Peyer's patch (tissue), 4 donors: ENCODE data around the gene FGGY. TPM values are rescaled to one million over a fixed set of nuclear protein-coding genes. Genes with fewer than 3 reads are reported as not detected.

Experiments used
- DNase-seq, 3 donors: peaks; one replicate each; pipeline ENCODE4 v3.0.0-alpha.2; 2017 to 2019
- H3K27ac ChIP-seq, 4 donors: fragments of 200-600 bp; sonication (generic); one replicate each; pipeline ENCODE4 v1.5.1; 2016 to 2019
- H3K27me3 ChIP-seq, 2 donors: fragments of 200-600 bp; sonication (generic); one replicate each; pipeline ENCODE4 v1.5.1; 2019
- H3K36me3 ChIP-seq, 3 donors: fragments of 200-600 bp; sonication (generic); one replicate each; pipeline ENCODE4 v1.5.1; 2016 to 2019
- H3K4me1 ChIP-seq, 4 donors: fragments of 200-600 bp; sonication (generic); one replicate each; pipeline ENCODE4 v1.5.1; 2016 to 2019
- H3K4me3 ChIP-seq, 4 donors: fragments of 200-600 bp; sonication (generic); 1 replicate in 3 of 4; 2 replicates in 1 of 4; pipeline ENCODE4 v1.5.1; 2016 to 2019; ENCODE audit warnings: mild to moderate bottlenecking in 1 of 4
- H3K9me3 ChIP-seq, 4 donors: fragments of 200-600 bp; sonication (generic); one replicate each; pipeline ENCODE4 v1.5.1; 2016 to 2019; ENCODE audit warnings: mild to moderate bottlenecking in 1 of 4
- POLR2A ChIP-seq, 2 donors: fragments of 450-650 bp; IDR thresholded peaks; one replicate each; pipeline ENCODE4 v1.5.1; 2017; ENCODE audit warnings: antibody characterized with exemption in 2 of 2, mild to moderate bottlenecking in 2 of 2, moderate library complexity in 2 of 2
- total RNA-seq, 4 donors: library from RNA; depleted of rRNA; stranded (reverse); fragments of >200 nt; gene quantifications; one replicate each; pipeline ENCODE4 v1.1.0, GENCODE V29; 2016
- TF ChIP-seq, protein P1 (sequence below), 6 experiments: fragments of 450-650 bp in 4 of 6; fragments of 200-600 bp in 2 of 6; sonication (generic) in 1 of 6; IDR thresholded peaks; one replicate each; pipeline ENCODE4 v1.5.1; 2017 to 2019; ENCODE audit warnings: antibody characterized with exemption in 6 of 6, mild to moderate bottlenecking in 3 of 6, moderate library complexity in 1 of 6

The FGGY gene
- total RNA-seq, 4 donors from 2014 or later, result 18.9 to 102 (median 33.6) TPM

DNA sequence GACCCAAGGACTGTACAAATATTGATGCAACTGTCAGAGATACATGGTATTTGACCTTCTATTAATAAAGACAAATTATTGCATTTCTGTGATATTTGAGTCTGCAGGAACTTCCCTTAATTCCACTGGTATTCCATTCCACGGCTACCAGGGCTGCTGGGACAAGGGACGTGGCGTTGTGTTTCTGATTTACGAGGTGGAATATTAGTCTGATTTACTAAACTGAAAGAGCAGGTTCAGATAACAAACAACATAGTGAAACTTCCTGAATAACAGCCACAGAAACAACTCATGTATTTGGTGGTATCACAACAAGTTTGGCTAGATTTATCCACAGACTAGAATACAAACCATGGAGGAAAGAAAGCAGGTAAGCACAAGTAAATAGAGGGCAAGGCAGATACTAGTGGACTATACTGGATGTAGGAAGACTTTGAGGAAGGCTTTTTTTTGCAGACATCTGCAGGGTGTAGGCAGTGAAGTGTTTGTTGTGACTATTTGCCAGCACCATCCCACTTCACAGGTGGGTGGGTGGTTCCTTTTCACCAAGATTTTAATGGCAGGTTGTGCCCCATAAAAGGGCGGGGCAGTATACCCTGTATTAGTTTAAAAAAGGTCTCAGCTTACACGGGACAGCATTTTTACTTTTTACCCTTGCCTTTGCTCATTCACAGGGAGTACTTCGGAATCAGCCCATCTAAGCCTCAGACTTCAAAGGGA lies 100.4 kb downstream of the FGGY start:
- DNase-seq, result no peak
- no peaks in the 10 kb centered on the region for H3K36me3 ChIP-seq
- H3K9me3 ChIP-seq, result no peaks in the 10 kb centered on the region
- H3K27me3 ChIP-seq, result no peaks in the 10 kb centered on the region
- no peak overlapping the region for H3K4me3 ChIP-seq
- no peaks in the 10 kb centered on the region for H3K4me1 ChIP-seq
- no peak for TF ChIP-seq POLR2A (IDR thresholded peaks at IDR 0.05)
- TF ChIP-seq, protein P1, sequence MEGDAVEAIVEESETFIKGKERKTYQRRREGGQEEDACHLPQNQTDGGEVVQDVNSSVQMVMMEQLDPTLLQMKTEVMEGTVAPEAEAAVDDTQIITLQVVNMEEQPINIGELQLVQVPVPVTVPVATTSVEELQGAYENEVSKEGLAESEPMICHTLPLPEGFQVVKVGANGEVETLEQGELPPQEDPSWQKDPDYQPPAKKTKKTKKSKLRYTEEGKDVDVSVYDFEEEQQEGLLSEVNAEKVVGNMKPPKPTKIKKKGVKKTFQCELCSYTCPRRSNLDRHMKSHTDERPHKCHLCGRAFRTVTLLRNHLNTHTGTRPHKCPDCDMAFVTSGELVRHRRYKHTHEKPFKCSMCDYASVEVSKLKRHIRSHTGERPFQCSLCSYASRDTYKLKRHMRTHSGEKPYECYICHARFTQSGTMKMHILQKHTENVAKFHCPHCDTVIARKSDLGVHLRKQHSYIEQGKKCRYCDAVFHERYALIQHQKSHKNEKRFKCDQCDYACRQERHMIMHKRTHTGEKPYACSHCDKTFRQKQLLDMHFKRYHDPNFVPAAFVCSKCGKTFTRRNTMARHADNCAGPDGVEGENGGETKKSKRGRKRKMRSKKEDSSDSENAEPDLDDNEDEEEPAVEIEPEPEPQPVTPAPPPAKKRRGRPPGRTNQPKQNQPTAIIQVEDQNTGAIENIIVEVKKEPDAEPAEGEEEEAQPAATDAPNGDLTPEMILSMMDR (IDR thresholded peaks at IDR 0.05), result no peak
- no peak overlapping the region for H3K27ac ChIP-seq

DNA sequence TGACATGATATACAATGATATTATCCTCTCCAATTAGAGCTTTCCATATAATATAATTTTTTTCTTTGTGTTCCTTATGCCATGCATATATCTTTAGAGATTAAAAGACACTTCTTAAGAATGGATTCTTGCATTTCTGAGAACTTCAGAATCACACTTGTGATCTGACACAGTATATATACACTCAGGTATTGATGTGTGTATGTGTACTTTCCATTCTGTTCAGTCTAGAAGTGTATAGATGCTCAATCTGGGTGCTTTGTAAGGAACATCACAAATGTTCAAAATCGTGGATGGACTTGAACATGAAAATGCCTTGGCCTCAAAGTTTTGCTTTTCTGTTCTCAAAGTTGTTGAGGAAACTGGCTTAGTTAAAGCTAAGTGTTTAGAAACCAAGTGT lies 102.7 kb downstream of the FGGY start:
- H3K27me3 ChIP-seq, result no peaks in the 10 kb centered on the region
- no peaks in the 10 kb centered on the region for H3K9me3 ChIP-seq
- H3K27ac ChIP-seq, result no peak overlapping the region
- H3K36me3 ChIP-seq, result no peaks in the 10 kb centered on the region
- H3K4me3 ChIP-seq, result no peak overlapping the region
- TF ChIP-seq, protein P1 (IDR thresholded peaks at IDR 0.05), result no peak
- no peak for TF ChIP-seq POLR2A (IDR thresholded peaks at IDR 0.05)
- no peak for DNase-seq
- H3K4me1 ChIP-seq, result no peaks in the 10 kb centered on the region

DNA sequence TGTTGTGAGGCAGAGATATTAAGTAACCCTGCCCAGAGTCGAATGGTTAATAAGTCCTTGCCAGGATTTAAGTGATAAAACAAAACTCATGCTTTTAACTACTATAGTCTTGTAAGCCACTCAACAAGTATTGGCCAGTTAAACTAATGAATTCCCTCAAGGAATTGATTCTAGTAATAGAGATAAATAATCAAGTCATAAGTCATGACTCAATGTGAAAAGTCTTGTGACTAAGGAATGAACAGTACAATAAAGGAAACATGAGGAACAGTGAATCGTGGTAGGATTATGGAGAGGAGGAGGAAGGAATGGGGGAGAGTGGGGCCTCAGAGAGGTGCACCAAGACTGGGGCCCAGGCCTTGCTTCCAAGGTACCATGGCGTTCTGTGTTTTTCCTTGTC lies 104.7 kb downstream of the FGGY start:
- no peaks in the 10 kb centered on the region for H3K4me1 ChIP-seq
- DNase-seq, result no peak
- no peak overlapping the region for H3K4me3 ChIP-seq
- H3K27ac ChIP-seq, result no peak overlapping the region
- no peaks in the 10 kb centered on the region for H3K27me3 ChIP-seq
- no peaks in the 10 kb centered on the region for H3K36me3 ChIP-seq
- no peak for TF ChIP-seq POLR2A (IDR thresholded peaks at IDR 0.05)
- TF ChIP-seq, protein P1 (IDR thresholded peaks at IDR 0.05), result no peak
- H3K9me3 ChIP-seq, result no peaks in the 10 kb centered on the region

DNA sequence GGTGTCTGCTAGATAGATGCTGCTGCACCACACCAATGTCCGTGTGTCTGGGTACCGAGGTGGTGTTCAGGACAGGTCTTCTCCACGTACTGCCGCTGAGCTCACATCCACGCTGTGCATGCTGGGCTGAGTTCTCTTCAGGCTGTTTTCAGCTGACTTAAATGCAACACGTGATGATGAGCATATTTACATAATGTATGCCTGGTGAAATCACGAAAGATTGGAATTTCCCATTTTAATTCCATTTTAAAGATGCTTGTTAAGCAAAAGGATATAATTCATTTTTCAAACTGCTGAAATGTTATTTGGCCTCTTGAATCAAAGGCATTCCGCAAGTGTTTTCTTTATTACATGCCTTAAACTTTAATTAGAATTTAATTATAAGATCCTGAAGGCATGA lies 107.9 kb downstream of the FGGY start:
- H3K4me3 ChIP-seq, result no peak overlapping the region
- DNase-seq, result no peak
- no peaks in the 10 kb centered on the region for H3K36me3 ChIP-seq
- H3K9me3 ChIP-seq, result no peaks in the 10 kb centered on the region
- no peak for TF ChIP-seq POLR2A (IDR thresholded peaks at IDR 0.05)
- TF ChIP-seq, protein P1 (IDR thresholded peaks at IDR 0.05), result no peak
- no peak overlapping the region for H3K27ac ChIP-seq
- H3K4me1 ChIP-seq, result no peaks in the 10 kb centered on the region
- no peaks in the 10 kb centered on the region for H3K27me3 ChIP-seq

DNA sequence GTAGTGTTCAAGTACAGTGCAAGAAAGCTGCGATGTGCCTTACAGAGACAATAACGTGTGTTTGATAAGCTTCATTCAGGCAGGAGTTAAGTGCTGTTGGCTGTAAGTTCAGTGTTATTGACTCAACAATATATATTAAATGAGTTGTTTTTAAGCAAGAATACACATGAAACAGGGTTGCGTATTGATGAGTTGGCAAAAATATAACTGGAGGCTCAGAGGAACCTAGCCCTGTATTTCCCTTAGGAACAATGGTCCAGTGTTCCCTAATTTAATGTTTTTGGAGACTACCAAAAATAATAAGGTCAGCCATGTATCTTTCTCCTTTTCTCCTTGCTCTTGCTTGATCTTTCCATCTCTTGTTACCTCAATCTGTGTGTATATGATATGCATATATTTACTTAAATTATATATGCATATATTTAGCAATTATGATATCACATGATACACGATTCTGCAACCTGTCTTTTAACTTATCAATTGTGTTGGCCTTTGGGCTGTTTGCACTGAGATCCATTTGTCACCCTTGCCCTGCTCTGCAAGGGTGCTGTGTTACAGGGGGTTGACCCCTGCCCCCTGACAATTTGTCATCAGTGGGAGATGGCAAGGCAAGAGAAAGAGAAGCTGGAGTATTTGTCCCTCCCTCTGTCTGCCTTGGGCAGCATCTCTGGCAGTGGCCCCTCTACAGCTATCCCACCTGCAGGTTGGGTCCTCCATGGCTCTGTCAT lies 109.7 kb downstream of the FGGY start:
- TF ChIP-seq, protein P1 (IDR thresholded peaks at IDR 0.05), result no peak
- no peak for TF ChIP-seq POLR2A (IDR thresholded peaks at IDR 0.05)
- H3K27ac ChIP-seq, result no peak overlapping the region
- no peak for DNase-seq
- no peaks in the 10 kb centered on the region for H3K9me3 ChIP-seq
- no peaks in the 10 kb centered on the region for H3K27me3 ChIP-seq
- no peaks in the 10 kb centered on the region for H3K36me3 ChIP-seq
- H3K4me1 ChIP-seq, result no peaks in the 10 kb centered on the region
- H3K4me3 ChIP-seq, result no peak overlapping the region
